EH (cell line): ENCODE data around the gene ENTREP1.
"Not testable (repeated sequence)": the region's sequence is repeated elsewhere in the genome, so short reads cannot be mapped to it uniquely, and the experiment has no call there.

ENCODE experiments used
- DNase-seq: peaks from one replicate; pipeline ENCODE4 v3.0.0-alpha.2; 2015; ENCODE audit warnings: low read depth

The ENTREP1 gene

DNA sequence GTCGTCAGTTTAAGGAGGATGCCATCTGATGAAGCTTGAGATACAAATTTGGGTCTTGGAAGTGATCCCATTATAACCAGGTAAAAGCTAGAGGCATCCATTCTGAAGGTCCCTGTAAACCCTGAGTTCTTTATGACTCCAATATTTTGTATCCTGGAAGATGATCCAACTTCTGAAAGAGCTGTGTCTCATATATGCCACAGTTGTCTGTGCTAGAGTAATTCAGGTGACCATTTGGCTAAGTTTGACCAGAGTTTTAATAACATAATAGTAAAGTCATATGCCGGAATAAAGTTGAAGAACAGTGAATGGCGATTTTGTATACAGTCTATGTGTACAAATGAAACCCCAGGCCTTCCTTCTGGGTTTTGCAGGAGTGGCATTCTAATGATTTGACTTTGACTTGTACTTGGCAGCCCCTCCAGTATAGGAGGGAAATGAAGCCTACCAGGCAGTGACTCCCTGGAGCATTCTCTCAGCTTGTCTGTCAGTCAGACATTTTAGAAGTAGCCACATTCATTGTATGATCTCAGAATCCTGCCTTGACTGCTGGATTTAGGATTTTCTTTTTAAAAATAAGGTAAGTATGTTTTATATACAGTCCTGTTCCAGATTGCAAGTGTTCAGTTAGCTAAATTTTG, 39.6 kb downstream of the ENTREP1 start:
- DNase-seq: no peak

DNA sequence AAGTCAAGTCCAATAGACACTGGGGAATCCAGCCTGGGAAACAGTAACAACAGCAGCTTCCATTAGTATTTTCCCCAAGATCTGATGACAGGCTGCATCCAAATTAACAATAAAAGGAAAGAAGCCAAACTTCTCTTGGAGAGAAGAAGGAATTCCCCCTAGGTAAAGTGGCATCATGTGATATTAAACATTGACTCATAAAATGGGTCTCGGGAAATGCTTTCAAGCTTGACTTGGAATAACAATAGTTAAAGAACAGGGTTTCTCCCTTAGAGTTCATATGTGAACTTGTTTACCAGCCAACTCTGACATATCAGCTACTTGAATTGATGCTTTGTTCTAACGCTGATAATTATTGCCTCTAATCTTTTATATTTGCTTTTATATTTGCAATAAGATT, 45.4 kb downstream of the ENTREP1 start:
- DNase-seq: no peak

DNA sequence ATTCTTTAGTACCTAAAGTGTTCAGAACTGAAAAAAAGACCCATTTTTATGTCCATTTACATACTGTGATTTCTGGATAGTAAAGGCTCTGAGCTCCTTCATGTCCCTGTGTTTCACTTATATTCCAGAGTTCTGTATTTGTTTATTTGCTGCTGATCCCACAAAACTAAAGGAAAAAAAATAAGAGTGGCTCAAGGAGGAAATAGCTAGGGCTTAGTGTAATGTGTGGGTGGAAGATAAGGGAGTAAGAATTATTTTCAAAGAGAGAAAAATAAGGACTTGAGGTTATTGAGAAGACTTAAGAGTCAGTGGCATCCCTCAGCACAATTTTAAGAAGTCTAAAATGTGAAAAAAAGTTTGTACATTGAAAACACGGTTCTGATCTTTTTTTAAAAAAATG, 46.0 kb downstream of the ENTREP1 start:
- DNase-seq: no peak

DNA sequence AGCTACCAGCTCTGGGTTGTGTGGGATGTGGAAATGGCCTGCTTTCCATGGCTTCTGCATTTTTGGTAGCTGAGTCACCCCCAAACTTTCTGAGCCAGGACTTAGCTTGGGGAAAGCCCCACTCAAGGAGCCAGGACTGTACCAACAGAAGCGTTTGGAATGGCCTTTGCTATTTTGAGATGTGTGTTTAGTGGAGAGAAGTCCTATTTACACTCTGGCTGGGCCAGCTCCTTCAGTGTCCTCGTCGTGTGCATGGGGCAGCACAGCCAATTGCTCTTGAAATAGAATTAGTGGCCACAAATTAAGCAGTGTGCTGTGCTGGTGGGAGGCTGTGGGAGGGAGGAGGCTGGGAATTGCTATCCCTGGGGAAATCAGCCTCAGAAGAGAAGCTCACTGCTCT, 51.6 kb downstream of the ENTREP1 start:
- DNase-seq: peak; percentile 94

DNA sequence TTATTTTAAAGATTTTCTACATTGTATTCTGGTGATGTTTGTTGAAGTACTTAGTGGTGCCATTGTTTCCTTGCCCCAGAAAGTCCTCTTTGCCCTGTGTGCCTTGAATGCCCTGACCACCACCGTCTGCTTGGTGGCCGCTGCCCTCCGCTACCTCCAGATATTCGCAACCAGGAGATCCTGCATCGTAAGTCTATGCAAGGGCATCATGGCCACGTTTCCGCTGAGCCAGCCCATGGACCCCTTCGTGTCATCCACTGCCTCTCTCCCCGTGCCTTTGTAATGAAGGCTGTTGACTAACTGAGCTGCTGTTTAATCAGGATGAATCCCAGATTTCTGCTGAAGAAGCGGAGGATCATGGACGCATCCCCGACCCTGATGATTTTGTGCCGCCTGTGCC, 52.3 kb downstream of the ENTREP1 start:
- DNase-seq: no peak

DNA sequence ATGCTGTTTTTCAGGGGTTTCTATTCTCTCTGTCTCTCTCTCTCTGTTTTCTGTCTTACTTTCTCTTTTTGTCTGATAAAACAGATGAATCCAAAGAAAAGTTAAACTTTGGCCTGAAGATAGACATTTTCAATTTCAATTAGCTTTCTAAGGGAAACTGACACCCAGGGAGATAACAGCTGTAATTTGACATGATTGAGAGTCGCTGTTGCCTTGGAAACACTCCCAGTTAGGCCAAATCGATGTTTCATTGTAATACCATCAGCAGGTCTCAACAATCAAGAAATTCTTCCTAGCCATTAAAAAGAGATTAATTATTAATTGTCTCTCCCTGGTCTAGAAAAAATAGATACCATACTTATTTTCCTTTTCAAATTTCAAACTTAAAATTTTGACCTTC, 53.0 kb downstream of the ENTREP1 start:
- no peak for DNase-seq

DNA sequence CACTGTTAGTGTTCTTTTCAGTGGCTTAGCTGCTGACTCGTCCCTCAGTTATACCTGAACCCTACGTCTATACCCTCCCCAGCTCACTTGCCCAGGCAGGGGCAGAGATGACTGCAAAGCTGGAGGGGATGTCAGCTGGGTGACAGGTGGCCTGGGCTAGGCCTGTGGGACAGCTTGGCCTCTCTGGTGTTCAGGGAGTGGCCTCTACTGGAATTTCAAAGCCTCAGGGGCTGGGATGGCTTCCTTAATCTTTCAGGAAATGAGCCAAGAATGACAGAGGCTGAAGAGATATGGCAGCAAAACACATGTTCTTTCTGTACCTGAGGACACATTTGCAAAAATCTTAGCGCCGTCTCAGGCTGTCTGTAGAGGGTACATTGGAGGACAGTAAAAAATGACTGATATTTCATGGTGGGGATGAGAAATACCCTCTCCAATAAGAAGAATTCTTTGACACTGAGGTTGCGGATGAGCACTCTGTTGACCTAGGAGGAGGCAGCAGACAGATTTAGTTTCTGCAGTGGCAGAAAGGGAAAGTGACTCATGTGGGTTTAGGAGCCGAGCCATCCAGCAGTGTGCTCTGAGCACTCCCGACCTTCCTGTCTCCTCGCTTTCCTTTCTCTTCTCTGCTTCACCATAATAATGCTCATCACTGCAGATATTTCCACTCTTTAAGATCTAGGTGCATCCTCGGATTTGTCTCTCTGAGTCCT, 54.4 kb downstream of the ENTREP1 start:
- DNase-seq: peak; percentile 77

DNA sequence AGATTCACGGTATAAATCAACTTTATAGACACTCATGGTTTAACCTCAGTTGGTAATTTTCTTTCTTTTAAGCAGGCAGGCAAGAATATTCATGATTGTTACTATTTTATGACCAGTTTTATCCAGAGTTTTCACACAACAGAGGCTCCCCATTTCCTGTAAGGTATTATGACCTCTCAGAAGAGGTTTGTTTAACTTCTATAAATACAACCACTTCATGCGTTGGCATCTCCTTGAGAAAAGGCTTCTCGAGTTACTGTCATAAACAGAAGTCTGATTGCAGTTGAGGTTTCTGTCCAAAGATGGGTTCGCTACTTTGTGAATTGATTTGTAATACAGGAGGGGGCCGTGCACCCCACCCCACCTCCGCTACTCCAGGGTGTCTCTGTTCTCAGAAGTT, 55.3 kb downstream of the ENTREP1 start:
- no peak for DNase-seq

DNA sequence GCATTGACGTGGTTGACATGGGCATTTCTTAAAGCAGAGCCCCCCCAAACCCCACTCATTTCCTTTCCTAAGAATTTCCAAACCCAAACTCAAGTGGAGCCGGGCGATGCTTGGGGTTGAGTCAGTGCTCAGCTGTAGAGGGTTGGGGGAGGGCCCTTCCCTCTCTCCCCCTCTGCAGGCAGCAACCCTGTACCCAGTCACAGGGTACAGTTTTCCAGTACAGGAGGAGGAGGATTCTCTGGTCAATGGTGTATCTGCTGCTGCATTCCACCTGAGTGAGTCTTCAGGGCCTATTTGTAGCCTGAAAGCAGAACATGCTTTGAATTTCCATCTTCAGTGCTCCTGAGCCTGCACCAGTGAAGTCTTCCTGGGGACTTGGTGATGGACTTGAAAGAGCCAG, 55.8 kb downstream of the ENTREP1 start:
- DNase-seq: peak; percentile 52

DNA sequence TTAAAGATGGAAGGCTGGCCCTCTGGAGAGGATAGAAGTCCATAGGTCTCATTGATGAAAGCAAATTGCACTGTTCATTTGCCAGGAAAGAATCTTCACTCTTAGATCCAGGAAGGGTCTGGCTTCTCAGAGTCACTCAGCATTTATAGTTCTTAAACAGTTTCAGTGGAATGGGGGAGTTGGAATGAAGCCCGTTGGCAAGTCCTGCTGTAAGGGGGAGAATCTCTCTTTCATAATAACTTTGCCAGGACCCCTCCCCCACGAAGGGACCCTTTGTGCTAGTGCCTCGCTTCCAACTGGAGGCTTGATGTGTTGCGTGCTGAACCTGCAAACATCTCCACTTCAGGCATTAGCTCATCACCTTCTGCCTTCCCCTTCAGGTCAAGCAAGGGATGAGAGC, 57.1 kb downstream of the ENTREP1 start:
- DNase-seq: no peak

DNA sequence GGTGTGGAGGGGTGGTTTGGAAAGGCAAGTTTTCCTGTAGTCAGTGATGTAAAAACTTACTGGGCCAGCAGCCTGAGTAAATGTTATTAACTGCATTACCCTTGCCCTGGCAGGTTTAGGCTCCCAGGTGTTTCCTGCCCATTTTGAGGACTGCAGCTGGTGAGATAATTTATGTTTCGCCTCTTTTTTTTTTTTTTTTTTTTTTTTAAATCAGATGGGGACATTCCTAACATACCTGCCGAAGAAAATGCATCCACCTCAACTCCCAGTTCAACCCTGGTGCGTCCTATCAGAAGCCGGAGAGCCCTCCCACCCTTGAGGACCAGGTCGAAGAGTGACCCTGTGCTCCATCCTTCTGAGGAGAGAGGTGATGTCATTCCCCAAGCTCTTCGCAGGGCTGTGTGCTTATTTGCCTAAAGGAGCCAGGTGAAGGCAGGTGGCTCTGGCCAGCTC, 60.6 kb downstream of the ENTREP1 start:
- DNase-seq: no peak

DNA sequence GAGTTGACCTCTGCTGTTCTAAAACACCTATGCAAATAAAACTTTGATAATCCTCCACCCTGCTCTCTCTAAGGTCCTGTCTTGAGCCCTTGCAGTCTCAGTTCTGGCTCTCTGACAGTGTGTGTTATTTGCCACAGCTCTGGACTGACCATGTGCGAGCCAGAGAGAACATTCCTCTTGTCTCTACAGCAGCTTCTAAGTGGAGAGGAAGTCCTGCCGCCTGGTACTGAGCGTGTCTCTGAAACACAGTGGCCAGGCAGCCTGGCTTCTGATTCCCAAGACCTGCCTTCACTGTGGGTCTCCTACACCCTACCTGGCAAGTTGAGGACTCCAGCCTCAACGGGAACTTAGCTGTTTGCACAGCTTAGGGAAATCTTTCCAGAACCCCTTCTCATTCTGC, 61.6 kb downstream of the ENTREP1 start:
- DNase-seq: no peak

DNA sequence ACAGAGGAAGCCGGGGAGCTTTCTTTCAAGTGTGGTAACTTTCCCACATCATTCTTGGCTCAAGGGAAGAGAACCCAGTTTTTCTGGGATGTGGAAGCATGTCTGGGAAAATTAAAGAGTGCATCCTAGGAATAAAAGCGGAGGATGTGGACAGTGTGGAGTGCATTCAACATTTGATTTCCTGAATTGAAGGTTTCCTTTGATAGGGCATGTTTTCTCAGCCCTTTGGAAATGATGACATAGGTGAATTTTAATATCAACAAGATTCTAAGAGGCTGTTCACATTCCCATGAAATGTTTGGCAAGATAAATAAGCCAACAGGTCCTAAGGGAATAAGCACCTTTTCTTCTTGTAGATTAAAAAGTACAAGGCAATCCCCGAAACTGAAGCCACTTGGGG, 63.6 kb downstream of the ENTREP1 start:
- no peak for DNase-seq

DNA sequence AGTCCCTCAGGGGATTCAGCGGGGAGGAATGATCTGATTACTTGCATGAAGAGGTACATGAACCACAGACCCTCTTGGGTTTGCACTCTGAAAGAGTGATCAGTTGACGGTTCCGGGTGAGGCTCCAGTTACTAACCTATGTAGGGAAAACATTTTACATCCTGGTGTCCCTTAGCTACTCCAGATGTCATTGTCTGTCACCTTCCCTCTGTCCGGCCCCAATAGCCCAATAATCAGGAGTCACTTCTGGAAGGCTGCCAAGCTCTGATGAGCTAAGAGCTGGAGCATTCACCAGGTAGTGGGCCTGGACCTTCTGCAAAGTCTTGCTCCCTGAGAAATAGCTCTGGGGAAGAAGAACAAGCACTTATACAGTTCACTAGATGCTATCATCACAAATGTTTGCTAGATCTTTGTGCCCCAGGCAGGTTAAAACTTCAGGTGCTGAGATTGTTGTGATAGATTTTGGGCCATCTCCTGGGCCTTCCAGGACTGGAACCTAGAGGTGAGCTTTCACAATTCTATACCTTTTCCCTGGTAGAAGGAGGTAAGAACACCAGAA, 64.5 kb downstream of the ENTREP1 start:
- no peak for DNase-seq

DNA sequence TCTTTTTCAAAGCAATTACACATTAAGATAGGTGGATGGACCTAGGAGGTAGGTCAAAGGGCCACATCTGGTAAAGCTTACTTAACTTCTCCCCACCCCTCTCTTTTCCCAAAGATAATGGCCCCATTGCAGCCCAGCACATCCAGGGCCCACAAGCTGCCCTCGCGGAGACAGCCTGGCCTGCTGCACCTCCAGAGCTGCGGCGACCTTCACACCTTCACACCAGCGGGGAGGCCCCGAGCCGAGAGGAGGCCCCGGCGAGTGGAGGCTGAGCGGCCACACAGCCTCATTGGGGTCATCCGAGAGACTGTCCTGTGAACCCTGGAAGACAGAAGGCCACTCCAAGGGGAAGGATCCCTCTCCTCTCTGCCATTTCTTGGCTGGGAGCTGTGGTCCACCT, 66.5 kb downstream of the ENTREP1 start:
- DNase-seq: no peak

DNA sequence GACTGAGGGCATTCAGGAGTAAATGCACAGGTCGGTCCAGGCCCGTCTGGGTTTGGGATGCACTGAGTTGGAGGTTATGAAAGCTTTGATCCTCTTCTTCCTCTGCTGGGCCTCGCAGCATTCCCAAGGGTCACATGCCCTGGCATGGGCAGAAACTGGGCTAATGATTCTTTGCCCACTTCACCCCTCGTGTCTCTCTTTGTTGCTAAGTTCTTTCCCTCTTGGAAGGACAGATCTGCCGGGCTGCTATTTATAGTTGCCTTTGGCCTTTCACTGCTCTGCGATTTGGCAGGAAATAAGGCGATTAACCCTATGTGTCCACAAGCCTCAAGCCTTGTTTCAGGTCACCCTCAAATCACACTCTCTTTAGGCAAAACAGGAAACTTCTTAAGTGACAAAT, 66.9 kb downstream of the ENTREP1 start:
- DNase-seq: peak; percentile 20

DNA sequence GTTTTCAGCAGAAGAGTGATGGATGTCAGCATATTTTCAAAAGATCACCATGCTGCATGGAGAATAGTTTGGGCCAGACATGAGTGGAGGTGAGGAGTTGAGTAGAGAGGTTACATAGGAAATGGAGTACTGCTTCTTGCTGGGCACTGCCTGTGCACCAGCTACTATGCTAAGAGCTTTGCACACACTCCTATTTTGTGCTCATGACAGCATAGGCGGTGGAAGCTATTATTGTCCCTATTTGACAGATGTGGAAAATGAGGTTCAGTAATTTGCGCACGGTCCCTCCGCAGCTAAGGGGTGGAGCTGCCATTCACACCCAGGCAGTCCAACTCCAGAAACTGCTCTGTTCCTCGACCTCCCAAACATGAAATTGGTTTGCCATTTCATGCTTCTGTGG, 67.8 kb downstream of the ENTREP1 start:
- DNase-seq: no peak

DNA sequence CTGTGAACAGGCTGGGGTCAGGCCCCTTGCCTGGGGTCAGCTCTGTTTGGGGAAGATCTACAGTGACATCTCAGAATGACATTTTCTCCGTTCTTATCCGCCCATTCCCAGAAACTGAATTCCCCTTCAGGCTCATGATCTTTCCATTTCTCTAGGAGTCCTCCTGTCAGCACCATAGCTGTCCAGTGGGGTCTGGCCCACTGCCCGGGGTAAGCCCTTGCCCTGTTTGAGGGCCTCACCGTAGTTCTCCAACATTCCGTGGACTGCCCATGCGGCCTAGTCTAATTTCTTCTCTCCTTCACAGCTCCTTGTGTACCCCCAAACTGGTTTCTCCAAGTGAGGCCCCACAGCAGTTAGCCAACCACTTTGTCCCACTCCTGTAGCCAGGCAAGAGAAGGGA, 68.4 kb downstream of the ENTREP1 start:
- no peak for DNase-seq

DNA sequence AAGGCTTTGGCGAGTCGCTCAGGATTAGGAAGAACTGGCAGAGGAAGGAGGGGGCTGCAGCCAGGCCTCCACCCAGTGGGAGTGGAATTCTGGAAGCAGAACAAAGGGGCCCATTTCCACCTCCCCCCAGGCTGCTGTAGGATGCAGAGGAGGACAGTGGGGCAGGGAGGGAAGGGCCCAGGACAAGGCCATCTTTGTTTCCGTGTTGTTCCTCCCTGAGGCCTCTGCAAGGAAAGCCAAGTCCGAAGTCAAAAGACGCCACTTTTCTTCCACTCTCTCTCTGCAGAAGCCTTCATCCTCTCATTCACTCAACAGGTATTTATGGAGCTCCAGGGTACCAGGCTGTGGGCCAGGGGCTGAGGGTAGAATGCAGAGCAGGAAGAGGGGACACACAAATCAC, 70.7 kb downstream of the ENTREP1 start:
- no peak for DNase-seq

DNA sequence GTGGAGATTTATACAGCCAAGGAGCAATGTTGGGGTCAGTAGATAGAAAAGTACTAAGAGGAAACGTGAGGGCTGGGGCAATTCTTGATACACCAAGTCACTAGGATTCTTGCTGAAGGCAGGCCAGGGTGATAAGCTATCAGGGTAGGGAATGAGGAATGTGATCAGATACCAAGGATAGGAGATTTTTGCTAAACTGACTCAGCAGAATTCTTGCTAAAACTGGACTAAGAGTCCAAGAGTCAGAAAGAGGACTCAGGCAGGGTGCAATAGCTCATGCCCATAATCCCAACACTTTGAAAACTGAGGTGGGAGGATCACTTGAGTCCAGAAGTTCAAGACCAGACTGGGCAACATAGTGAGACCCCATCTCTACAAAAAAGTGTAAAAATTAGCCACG, 71.7 kb downstream of the ENTREP1 start:
- no peak for DNase-seq

DNA sequence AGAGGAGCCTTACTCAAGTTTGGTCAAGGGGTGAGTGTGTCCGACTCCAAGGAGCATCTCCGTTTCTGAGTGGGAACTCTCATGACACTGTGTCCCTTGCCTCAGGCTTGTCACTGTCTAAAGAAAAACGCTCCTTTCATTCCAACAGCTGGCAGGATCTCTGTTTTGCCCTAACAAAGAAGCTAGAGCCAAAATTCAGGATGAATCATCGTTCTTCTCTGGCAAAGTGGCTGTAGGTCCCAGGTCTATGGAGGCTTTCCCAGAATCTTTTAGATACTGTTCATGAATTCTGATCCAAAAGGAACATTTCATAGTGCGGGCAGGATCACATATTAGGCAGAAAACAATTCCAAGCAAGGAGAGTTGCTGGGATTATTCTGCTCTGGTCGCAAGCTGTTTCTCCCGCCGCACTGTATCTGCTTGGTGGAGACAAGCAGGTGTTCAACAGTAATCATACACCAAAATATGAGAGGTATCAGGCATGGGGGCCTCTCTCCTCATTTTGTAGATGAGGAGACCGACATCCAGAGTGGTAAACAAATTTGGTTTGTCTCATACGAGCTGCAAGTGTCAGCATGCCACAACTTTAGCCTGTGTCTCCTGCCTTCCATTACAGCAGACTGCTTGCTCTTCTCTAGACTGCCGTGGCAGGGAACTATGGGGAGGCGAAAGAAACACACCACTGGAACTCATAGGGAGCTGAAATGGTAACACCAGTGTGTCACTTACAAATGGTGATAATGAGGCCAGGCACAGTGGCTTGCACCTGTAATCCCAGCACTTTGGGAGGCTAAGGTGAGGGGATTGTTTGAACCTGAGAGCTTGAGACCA, 72.6 kb downstream of the ENTREP1 start:
- DNase-seq: peak; percentile 12

DNA sequence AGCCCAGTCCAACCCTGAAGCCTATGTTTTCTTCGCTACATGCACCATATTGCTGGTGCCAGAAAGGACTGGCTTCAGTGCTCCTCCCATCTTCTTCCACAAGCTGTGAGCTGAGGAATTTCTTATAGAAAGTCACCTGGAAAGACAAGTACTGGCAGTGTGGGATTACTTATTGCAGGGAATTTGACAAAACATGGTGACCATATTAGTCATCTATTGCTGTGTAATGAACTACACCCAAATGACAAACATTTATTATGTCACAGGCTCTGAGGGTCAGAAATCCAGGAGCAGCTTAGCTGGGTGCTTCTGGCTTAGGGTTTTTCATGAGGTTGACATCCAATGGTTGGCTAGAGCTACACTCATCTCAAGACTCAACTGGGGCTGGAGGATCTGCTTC, 75.5 kb downstream of the ENTREP1 start:
- no peak for DNase-seq

DNA sequence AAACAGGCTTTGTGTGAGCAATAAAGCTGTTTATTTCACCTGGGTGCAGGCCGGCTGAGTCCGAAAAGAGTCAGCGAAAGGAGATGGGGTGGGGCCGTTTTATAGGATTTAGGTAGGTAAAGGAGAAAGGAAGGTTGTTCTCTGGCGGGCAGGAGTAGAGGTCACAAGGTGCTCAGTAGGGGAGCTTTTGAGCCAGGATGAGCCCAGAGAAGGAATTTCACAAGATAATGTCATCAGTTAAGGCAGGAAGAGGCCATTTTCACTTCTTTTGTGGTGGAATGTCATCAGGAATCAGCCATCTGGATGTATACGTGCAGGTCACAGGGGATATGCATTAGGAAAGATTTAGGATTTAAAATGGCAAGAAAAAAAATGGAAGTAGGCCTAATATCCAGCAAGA, 84.9 kb downstream of the ENTREP1 start:
- DNase-seq: not testable (repeated sequence)
